Suprapubic skin (tissue), 4 donors: ENCODE measurements around the gene GRK4.

ENCODE experiments used
- EP300 ChIP-seq: sonication (generic); formaldehyde crosslinking; IDR thresholded peaks from one replicate; pipeline ENCODE4 v1.6.1; 2017; ENCODE audit warnings: antibody characterized with exemption
- POLR2A ChIP-seq, 2 donors: fragments of 450-650 bp; IDR thresholded peaks; one replicate each; pipeline ENCODE4 v1.6.1; 2017; ENCODE audit warnings: antibody characterized with exemption in 2 of 2, mild to moderate bottlenecking in 2 of 2, moderate library complexity in 2 of 2
- POLR2AphosphoS5 ChIP-seq, 3 donors: sonication (generic); formaldehyde crosslinking; IDR thresholded peaks; one replicate each; pipeline ENCODE4 v1.6.1; 2017; ENCODE audit warnings: antibody characterized with exemption in 3 of 3
- TF ChIP-seq, protein P1 (sequence below), 2 donors: fragments of 200-600 bp in 1 of 2; fragments of 450-650 bp in 1 of 2; sonication (generic) in 1 of 2; IDR thresholded peaks; one replicate each; pipeline ENCODE4 v1.5.1; 2016 to 2019; ENCODE audit warnings: antibody characterized with exemption in 2 of 2, mild to moderate bottlenecking in 1 of 2, moderate library complexity in 1 of 2

DNA sequence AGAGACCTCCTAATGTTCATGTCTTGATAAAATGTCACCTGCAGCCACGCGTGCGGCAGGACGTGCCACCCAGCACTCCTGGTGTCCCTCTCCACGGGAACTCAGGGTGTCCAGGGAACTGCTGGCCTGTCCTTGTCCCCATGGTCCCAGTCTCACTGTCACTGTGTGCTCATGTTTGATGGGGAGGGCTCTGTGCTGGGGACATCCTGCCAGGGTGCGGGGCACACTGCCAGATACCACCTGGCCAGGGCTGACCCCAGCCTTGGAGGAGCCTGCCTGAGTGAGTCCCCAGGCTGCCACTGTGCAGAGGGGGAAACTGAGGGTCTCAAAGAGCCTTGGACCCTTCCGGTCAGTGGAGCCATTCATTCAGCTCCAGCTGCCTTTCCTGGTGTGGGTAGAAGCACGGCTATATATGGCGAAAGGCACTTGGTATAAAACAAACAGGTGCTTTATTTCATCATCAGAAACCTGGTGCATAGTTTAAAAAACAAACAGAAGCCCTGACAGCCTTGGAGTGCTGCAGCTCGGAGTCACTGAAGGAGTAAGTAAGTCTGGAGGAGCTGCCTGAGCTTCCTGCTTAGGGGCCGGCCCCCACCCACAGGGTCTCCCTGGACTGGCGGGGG, 33.1 kb upstream of the GRK4 start:
- TF ChIP-seq, protein P1, sequence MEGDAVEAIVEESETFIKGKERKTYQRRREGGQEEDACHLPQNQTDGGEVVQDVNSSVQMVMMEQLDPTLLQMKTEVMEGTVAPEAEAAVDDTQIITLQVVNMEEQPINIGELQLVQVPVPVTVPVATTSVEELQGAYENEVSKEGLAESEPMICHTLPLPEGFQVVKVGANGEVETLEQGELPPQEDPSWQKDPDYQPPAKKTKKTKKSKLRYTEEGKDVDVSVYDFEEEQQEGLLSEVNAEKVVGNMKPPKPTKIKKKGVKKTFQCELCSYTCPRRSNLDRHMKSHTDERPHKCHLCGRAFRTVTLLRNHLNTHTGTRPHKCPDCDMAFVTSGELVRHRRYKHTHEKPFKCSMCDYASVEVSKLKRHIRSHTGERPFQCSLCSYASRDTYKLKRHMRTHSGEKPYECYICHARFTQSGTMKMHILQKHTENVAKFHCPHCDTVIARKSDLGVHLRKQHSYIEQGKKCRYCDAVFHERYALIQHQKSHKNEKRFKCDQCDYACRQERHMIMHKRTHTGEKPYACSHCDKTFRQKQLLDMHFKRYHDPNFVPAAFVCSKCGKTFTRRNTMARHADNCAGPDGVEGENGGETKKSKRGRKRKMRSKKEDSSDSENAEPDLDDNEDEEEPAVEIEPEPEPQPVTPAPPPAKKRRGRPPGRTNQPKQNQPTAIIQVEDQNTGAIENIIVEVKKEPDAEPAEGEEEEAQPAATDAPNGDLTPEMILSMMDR (IDR thresholded peaks at IDR 0.05), result no peak
- TF ChIP-seq EP300, result no peak
- TF ChIP-seq POLR2A (IDR thresholded peaks at IDR 0.05), result no peak
- TF ChIP-seq POLR2AphosphoS5 (IDR thresholded peaks at IDR 0.05), result no peak
